Calu3 (cell line): ENCODE measurements around the gene CCDC69. TPM values are rescaled to one million over a fixed set of nuclear protein-coding genes. Genes with fewer than 3 reads are reported as not detected.

ENCODE experiments used
- BruUV-seq: library from RNA; stranded (reverse); fragments of 400-500 nt; replicated peaks from 2 replicates; lab custom pipeline; 2021; lab: Mats Ljungman, UMichigan
- CTCF ChIA-PET: fragments of 300-600 bp; sonication (Branson Sonifier 250); formaldehyde crosslinking; loops from one replicate; lab custom pipeline; 2022; ENCODE audit warnings: antibody characterized with exemption; lab: Charles Lee
- DNase-seq: peaks from one replicate; pipeline ENCODE4 v3.0.0; 2022
- H3K27ac Mint-ChIP-seq: one replicate; pipeline ENCODE4 v1.8.0; 2022; ENCODE audit warnings: mixed read lengths; ENCODE audit not compliant: unreplicated experiment
- H3K27me3 Mint-ChIP-seq: one replicate; pipeline ENCODE4 v1.8.0; 2022; ENCODE audit warnings: mixed read lengths; ENCODE audit not compliant: unreplicated experiment
- H3K36me3 Mint-ChIP-seq: one replicate; pipeline ENCODE4 v1.8.0; 2022; ENCODE audit warnings: mild to moderate bottlenecking, moderate library complexity, mixed read lengths; ENCODE audit not compliant: insufficient read depth, unreplicated experiment
- H3K4me1 Mint-ChIP-seq: one replicate; pipeline ENCODE4 v1.8.0; 2022; ENCODE audit warnings: mild to moderate bottlenecking, low read depth, mixed read lengths; ENCODE audit not compliant: unreplicated experiment
- H3K4me3 Mint-ChIP-seq: one replicate; pipeline ENCODE4 v1.8.0; 2022; ENCODE audit warnings: mild to moderate bottlenecking, low read depth, moderate library complexity, mixed read lengths; ENCODE audit not compliant: unreplicated experiment
- H3K9me3 Mint-ChIP-seq: one replicate; pipeline ENCODE4 v1.8.0; 2022; ENCODE audit warnings: low read depth, mixed read lengths; ENCODE audit not compliant: unreplicated experiment
- intact Hi-C: fragments of 100-400 bp; cut with micrococcal nuclease; formaldehyde crosslinking; loops from one replicate; pipeline ENCODE4 v1.10.0; 2022; ENCODE audit not compliant: unreplicated experiment
- total RNA-seq: library from RNA; stranded (reverse); gene quantifications from 2 replicates; pipeline ENCODE4 v1.2.3, GENCODE V29; 2022
- TF ChIP-seq, protein P1 (sequence below): fragments of 200-600 bp; IDR thresholded peaks from one replicate; pipeline ENCODE4 v1.8.0; 2022; ENCODE audit warnings: antibody characterized with exemption; ENCODE audit not compliant: unreplicated experiment

The CCDC69 gene
- total RNA-seq, 1 experiment from 2014 or later: 1.0 TPM

DNA sequence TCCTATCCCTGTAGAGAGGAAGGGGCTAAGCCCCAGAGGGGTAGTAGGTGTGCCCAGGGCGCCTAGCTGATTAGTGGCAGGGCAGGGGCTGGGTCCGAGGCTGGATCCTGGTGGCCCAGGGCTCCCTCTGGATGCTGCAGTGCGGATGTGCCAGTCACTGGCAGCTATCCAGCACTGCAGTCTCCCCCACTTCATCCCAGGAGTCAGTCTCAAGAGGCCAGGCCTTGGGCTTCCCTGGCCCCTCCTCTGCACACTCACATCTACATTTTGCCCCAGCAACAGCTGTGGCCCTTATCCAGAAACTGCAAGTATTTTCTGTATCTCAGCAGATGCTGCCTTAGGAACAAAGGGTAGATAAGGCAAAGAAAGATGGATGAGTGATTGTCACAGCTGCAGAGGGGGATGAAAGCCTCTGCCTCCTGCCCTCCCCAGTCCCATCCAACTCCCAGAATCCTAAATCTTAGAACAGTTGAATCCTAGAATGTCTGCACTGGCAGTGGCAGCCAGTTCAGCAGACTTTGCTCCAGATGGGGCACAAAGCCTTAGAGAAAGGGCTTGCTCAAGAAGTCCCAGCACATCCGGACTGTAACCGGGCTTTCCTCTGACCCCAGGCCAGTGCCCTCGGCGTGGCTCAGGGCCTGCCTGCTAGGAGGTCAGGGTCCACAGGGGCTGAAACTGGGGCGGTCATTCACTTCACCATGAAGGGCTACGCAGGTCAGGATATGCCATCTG is 68.0 kb downstream of the CCDC69 start:
- peaks cover 10% of the 10 kb centered on the region for H3K4me1 Mint-ChIP-seq
- H3K9me3 Mint-ChIP-seq: no peaks in the 10 kb centered on the region
- intact Hi-C loops: no loop called here
- H3K27me3 Mint-ChIP-seq: peaks cover 13% of the 10 kb centered on the region
- TF ChIP-seq, protein P1, sequence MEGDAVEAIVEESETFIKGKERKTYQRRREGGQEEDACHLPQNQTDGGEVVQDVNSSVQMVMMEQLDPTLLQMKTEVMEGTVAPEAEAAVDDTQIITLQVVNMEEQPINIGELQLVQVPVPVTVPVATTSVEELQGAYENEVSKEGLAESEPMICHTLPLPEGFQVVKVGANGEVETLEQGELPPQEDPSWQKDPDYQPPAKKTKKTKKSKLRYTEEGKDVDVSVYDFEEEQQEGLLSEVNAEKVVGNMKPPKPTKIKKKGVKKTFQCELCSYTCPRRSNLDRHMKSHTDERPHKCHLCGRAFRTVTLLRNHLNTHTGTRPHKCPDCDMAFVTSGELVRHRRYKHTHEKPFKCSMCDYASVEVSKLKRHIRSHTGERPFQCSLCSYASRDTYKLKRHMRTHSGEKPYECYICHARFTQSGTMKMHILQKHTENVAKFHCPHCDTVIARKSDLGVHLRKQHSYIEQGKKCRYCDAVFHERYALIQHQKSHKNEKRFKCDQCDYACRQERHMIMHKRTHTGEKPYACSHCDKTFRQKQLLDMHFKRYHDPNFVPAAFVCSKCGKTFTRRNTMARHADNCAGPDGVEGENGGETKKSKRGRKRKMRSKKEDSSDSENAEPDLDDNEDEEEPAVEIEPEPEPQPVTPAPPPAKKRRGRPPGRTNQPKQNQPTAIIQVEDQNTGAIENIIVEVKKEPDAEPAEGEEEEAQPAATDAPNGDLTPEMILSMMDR: no peak
- H3K27ac Mint-ChIP-seq: no peak overlapping the region
- DNase-seq: no peak
- peaks cover 12% of the 10 kb centered on the region for H3K36me3 Mint-ChIP-seq
- BruUV-seq: no TSS peak
- CTCF ChIA-PET: no interaction called here
- no peak overlapping the region for H3K4me3 Mint-ChIP-seq

DNA sequence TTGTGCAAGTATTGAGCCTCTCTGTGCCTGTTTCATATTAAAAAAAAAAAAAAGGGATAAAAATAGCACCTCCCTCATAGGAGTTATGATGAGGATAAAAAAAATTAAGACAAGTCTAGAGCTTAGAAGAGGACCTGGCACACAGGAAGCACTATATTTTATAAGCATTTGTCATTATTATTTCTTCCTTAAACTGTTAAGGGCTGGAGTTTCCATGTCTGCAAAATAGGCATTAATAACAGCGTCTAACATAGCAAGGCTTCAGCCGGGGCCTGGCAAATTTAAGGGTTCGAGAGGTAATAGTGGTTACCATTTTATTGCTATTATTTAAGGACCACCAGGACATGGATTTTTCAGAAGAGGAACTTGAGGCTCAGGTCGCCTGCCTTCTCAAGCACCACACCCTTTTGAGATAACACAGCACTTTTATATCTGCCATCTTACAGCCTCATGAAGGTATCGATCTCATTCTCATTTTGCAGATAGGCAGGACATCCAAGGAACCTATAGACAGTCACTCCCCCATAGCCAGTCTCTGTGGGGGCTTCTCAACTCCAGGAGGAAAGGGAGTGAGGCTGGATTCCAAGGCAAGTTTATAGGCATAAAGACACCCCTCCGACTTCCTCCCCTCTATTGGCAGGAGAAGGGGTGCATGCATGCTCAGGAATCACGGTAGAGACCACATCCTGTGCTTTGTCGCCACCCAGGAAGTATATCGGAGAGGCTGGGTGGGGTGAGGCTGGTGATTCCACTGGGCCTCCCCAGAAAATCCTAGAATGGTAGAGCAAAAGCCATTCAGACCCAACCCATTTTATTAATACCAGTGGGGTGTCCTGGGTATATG is 68.7 kb downstream of the CCDC69 start:
- no TSS peak for BruUV-seq
- Mint-ChIP-seq H3K9me3 (no peaks in the 10 kb centered on the region), H3K27me3 (peaks cover 13% of the 10 kb centered on the region)

DNA sequence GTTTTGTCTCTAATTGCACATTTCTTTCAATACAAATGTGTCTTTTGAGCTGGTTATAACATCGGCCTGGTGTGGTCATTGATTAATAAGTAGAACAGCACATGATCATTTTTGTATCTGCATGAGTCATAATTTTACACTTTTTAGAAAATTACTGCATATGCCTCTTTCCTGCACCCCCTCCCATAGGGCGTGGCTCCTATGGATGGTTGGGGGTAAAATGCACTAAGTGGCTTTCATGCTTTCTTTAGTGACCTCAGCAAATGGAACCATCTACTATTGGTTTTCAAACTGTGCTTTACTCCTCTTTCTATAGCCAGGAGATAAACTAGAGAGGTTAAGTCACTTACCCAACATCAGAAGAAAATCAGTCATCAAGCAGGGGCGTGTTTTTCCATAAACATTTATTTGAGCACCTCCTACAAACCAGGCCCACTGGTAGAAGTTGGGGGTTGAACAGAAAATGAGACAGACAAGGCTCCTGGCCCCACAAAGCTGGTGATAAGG is 70.1 kb downstream of the CCDC69 start:
- no peak overlapping the region for H3K4me3 Mint-ChIP-seq
- H3K36me3 Mint-ChIP-seq: peaks cover 12% of the 10 kb centered on the region
- no peak overlapping the region for H3K27ac Mint-ChIP-seq
- H3K4me1 Mint-ChIP-seq: peaks cover 10% of the 10 kb centered on the region
- CTCF ChIA-PET: interaction anchor here (1.0 kb wide), 1 partner anchor 28 kb away, joined by 4 read pairs; no protein-coding TSS in a partner anchor
- intact Hi-C loops: no loop called here
- BruUV-seq: no TSS peak
- no peaks in the 10 kb centered on the region for H3K9me3 Mint-ChIP-seq
- TF ChIP-seq, protein P1: no peak
- DNase-seq: no peak
- peaks cover 13% of the 10 kb centered on the region for H3K27me3 Mint-ChIP-seq

More for the DNA sequence above, 68.7 kb downstream of the CCDC69 start:
- no peak for DNase-seq
- Mint-ChIP-seq H3K27ac (no peak overlapping the region), H3K4me1 (peaks cover 10% of the 10 kb centered on the region), H3K36me3 (peaks cover 12% of the 10 kb centered on the region), H3K4me3 (no peak overlapping the region)
- intact Hi-C loops: no loop called here
- CTCF ChIA-PET: interaction anchor here (1.0 kb wide), 1 partner anchor 29 kb away, joined by 4 read pairs; no protein-coding TSS in a partner anchor
- TF ChIP-seq, protein P1: no peak

DNA sequence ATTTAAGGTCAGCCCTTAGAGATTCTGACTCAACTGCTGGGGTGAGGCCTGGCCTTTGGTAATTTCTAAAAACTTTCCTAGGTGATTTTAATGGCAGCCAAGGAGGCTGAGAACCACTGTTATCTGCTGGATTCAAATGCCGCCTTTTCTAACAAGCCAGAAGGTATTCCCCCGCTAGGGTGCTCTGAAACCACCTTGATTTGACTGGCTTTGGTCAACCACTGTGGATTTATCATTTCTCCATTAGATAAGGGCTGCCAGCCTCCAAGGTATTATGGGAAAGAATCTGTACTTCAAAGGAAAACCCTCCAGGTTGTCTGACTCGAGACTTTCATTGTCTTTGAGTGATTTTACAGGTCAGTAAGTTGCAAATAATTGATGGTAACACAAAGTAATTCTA is 70.6 kb downstream of the CCDC69 start:
- Mint-ChIP-seq H3K4me3 (no peak overlapping the region), H3K27me3 (peaks cover 8% of the 10 kb centered on the region), H3K27ac (no peak overlapping the region), H3K4me1 (peaks cover 6% of the 10 kb centered on the region), H3K9me3 (no peaks in the 10 kb centered on the region), H3K36me3 (peaks cover 12% of the 10 kb centered on the region)
- DNase-seq: no peak
- BruUV-seq: no TSS peak
- intact Hi-C loops: no loop called here
- CTCF ChIA-PET: interaction anchor here (1.4 kb wide), 1 partner anchor 27 kb away, joined by 5 read pairs; no protein-coding TSS in a partner anchor
- TF ChIP-seq, protein P1: no peak
